Endothelial cell of umbilical vein (primary cell): ENCODE results near the gene UNCX. TPM values are rescaled to one million over a fixed set of nuclear protein-coding genes. Genes with fewer than 3 reads are reported as not detected.
"Not testable (repeated sequence)": the region's sequence is repeated elsewhere in the genome, so short reads cannot be mapped to it uniquely, and the experiment has no call there.

ENCODE experiments used
- BruUV-seq: library from RNA; stranded (reverse); fragments of 400-500 nt; replicated peaks from 2 replicates; lab custom pipeline; 2021; lab: Mats Ljungman, UMichigan
- CTCF ChIA-PET: fragments of 300-600, 350-600 bp; sonication (Branson Sonifier 250); formaldehyde crosslinking; loops from one replicate; lab custom pipeline; 2021; ENCODE audit warnings: antibody characterized with exemption, inconsistent platforms; lab: Charles Lee
- POLR2A ChIA-PET: fragments of 300-600, 350-600 bp; sonication (Branson Sonifier 250); formaldehyde crosslinking; loops from one replicate; lab custom pipeline; 2021; ENCODE audit warnings: antibody characterized with exemption, inconsistent platforms; lab: Charles Lee
- DNase-seq: peaks from one replicate; pipeline ENCODE4 v3.0.0-alpha.2; 2011; ENCODE audit warnings: low read depth, low spot score
- FAIRE-seq: peaks from 2 replicates; lab custom pipeline; 2011; peaks lifted over from hg19 to GRCh38; lab: Jason Lieb, UNC
- H2AFZ ChIP-seq: 2 replicates; pipeline ENCODE4 v1.6.0; 2012; ENCODE audit warnings: low read depth, low read length, control low read depth, inconsistent platforms
- H3K27ac ChIP-seq: 2 replicates; pipeline ENCODE4 v1.5.1; 2011; ENCODE audit warnings: low read depth, mild to moderate bottlenecking, control low read depth, low read length, moderate library complexity; ENCODE audit not compliant: insufficient read depth
- H3K27me3 ChIP-seq, 2 experiments: 2 replicates each; pipeline versions ENCODE4 v1.6.0 to v1.6.1; 2011; ENCODE audit warnings: low read length in 2 of 2, mixed read lengths in 1 of 2; ENCODE audit not compliant: control insufficient read depth in 2 of 2, insufficient read depth in 2 of 2
- H3K36me3 ChIP-seq, 2 experiments: 2 replicates in 1 of 2; 3 replicates in 1 of 2; pipeline ENCODE4 v1.5.1; 2011; ENCODE audit warnings: low read length in 2 of 2, mild to moderate bottlenecking in 1 of 2, moderate library complexity in 1 of 2; ENCODE audit not compliant: control insufficient read depth in 2 of 2, insufficient read depth in 2 of 2; ENCODE audit errors: extremely low read depth in 1 of 2
- H3K4me1 ChIP-seq: 3 replicates; pipeline ENCODE4 v1.5.1; 2011; ENCODE audit warnings: mild to moderate bottlenecking, low read length; ENCODE audit not compliant: control insufficient read depth, insufficient read depth; ENCODE audit errors: extremely low read depth
- H3K4me2 ChIP-seq: 2 replicates; pipeline ENCODE4 v1.6.1; 2011; ENCODE audit warnings: low read length, control low read depth, mixed read lengths; ENCODE audit not compliant: insufficient read depth
- H3K4me3 ChIP-seq, 3 experiments: fragments of 200-600 bp in 1 of 3; sonication (generic), shearing (Covaris generic) in 1 of 3; replicated peaks in 1 of 3; 2 replicates each; pipeline ENCODE4 v1.5.1; 2011 to 2016; ENCODE audit warnings: control low read depth in 3 of 3, low read length in 3 of 3, mild to moderate bottlenecking in 2 of 3, inconsistent platforms in 1 of 3, low read depth in 1 of 3, moderate library complexity in 1 of 3; ENCODE audit not compliant: insufficient read depth in 1 of 3
- H3K79me2 ChIP-seq: 2 replicates; pipeline ENCODE4 v1.6.0; 2012; ENCODE audit warnings: low read length, inconsistent platforms; ENCODE audit not compliant: control insufficient read depth, insufficient read depth
- H3K9ac ChIP-seq: replicated peaks from 2 replicates; pipeline ENCODE3; 2011; ENCODE audit warnings: low read length, control low read depth; ENCODE audit not compliant: insufficient read depth; ENCODE audit errors: extremely low read depth
- H3K9me1 ChIP-seq: replicated peaks from 3 replicates; pipeline ENCODE4 v1.6.0; 2011; ENCODE audit warnings: mild to moderate bottlenecking, low read length; ENCODE audit not compliant: control insufficient read depth, insufficient read depth; ENCODE audit errors: extremely low read depth
- H3K9me3 ChIP-seq: replicated peaks from 2 replicates; pipeline ENCODE4 v1.5.1; 2012; ENCODE audit warnings: low read length, inconsistent platforms; ENCODE audit not compliant: control insufficient read depth, insufficient read depth
- H4K20me1 ChIP-seq: replicated peaks from 2 replicates; pipeline ENCODE3; 2011; ENCODE audit warnings: mild to moderate bottlenecking, low read length; ENCODE audit not compliant: control insufficient read depth, insufficient read depth; ENCODE audit errors: extremely low read depth
- CTCF ChIP-seq, 2 donors: IDR thresholded peaks; 1 replicate in 1 of 2; 2 replicates in 1 of 2; pipeline ENCODE4 v1.5.1; 2011; ENCODE audit warnings: low read length in 2 of 2, mild to moderate bottlenecking in 2 of 2, moderate library complexity in 2 of 2, control low read depth in 1 of 2, inconsistent platforms in 1 of 2, low read depth in 1 of 2; ENCODE audit not compliant: insufficient read depth in 1 of 2; ENCODE audit errors: extremely low read depth in 1 of 2
- EZH2 ChIP-seq: IDR thresholded peaks from 2 replicates; pipeline ENCODE4 v1.6.1; 2012; ENCODE audit warnings: borderline replicate concordance, low read depth, mild to moderate bottlenecking, moderate library complexity, low read length, inconsistent platforms; ENCODE audit not compliant: severe bottlenecking
- FOS ChIP-seq: IDR thresholded peaks from 2 replicates; pipeline ENCODE4 v1.6.1; 2011; ENCODE audit warnings: mild to moderate bottlenecking, low read length, moderate library complexity, borderline replicate concordance; ENCODE audit not compliant: insufficient read depth
- GATA2 ChIP-seq: IDR thresholded peaks from 2 replicates; pipeline ENCODE4 v1.7.0; 2011; ENCODE audit warnings: low read depth, mild to moderate bottlenecking, moderate library complexity, mixed read lengths, low read length; ENCODE audit not compliant: insufficient read length, insufficient read depth
- JUN ChIP-seq: IDR thresholded peaks from 2 replicates; pipeline ENCODE4 v1.6.1; 2011; ENCODE audit warnings: borderline replicate concordance, low read depth; ENCODE audit not compliant: insufficient read length, insufficient read depth
- MYC ChIP-seq: IDR thresholded peaks from one replicate; pipeline ENCODE4 v1.6.1; 2011; ENCODE audit warnings: mild to moderate bottlenecking, low read depth, low read length
- POLR2A ChIP-seq: IDR thresholded peaks from 2 replicates; pipeline ENCODE4 v1.6.1; 2012; ENCODE audit warnings: low read depth, mild to moderate bottlenecking, control low read depth, low read length
- POLR2AphosphoS5 ChIP-seq: IDR thresholded peaks from 2 replicates; pipeline ENCODE4 v1.6.1; 2012; ENCODE audit warnings: low read depth, mild to moderate bottlenecking, control low read depth, low read length, moderate library complexity; ENCODE audit not compliant: insufficient read depth
- dilution Hi-C: fragments of 300-500 bp; cut with MboI; formaldehyde crosslinking; loops from one replicate; pipeline ENCODE4 v1.15.0; 2019; ENCODE audit warnings: low sequenced_read_pairs; ENCODE audit not compliant: extremely low pct_ligation_motif_present
- intact Hi-C: fragments of 100-400 bp; cut with micrococcal nuclease; formaldehyde crosslinking; loops from one replicate; pipeline ENCODE4 v1.10.0; 2022
- polyA plus RNA-seq, 4 experiments: library from polyadenylated mRNA; depleted of rRNA in 3 of 4; stranded (reverse) in 3 of 4; unstranded in 1 of 4; fragments of >200 nt; gene quantifications; 2 replicates each; pipeline versions ENCODE4 v1.2.1 to v1.2.3, GENCODE V29; 2011 to 2012; ENCODE audit warnings: missing spikeins in 1 of 4
- total RNA-seq: library from RNA; stranded (reverse); gene quantifications from 2 replicates; pipeline ENCODE4 v1.2.3, GENCODE V29; 2021
- TF ChIP-seq, protein P1 (sequence below): IDR thresholded peaks from 2 replicates; pipeline ENCODE4 v1.6.1; 2011; ENCODE audit not compliant: insufficient read depth, insufficient read length

UNCX gene
- total and polyA plus RNA-seq, 2 donors (not counting 3 experiments of a cell fraction or from before 2014, with no cell fraction given): not detected

- Histone ChIP-seq H3K9ac (no peak overlapping the region), H3K4me1 (no peaks in the 10 kb centered on the region), H3K79me2 (no peaks in the 10 kb centered on the region), H3K9me1 (no peaks in the 10 kb centered on the region), H3K36me3 (no peaks in the 10 kb centered on the region), H3K4me3 (no peak overlapping the region), H3K4me2 (no peak overlapping the region), H2AFZ (no peak overlapping the region), H3K9me3 (no peaks in the 10 kb centered on the region), H3K27ac (no peak overlapping the region), H3K27me3 (peaks cover 7% of the 10 kb centered on the region in 2 experiments), H4K20me1 (no peaks in the 10 kb centered on the region)
- BruUV-seq: no TSS peak
- dilution Hi-C loops (no loop called here), intact Hi-C loops (no loop called here)
- POLR2A ChIA-PET: no interaction called here
- CTCF ChIA-PET: interaction anchor here (0.9 to 1.8 kb wide), 5 partner anchors 10 to 228 kb away, joined by 3 to 7 read pairs (median 4); no protein-coding TSS in a partner anchor
- FAIRE-seq (no peak), DNase-seq (no peak)
- TF ChIP-seq, protein P1, sequence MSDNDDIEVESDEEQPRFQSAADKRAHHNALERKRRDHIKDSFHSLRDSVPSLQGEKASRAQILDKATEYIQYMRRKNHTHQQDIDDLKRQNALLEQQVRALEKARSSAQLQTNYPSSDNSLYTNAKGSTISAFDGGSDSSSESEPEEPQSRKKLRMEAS: no peak
- TF ChIP-seq POLR2A (no peak), JUN (no peak), MYC (no peak), POLR2AphosphoS5 (no peak), GATA2 (no peak), FOS (no peak), CTCF (IDR thresholded peaks at IDR 0.05; ENCODE audit: extremely low read depth in 1 of 2, insufficient read depth in 1 of 2, low read depth in 1 of 2, low read length in 2 of 2) (no peak), EZH2 (no peak)
Observed at GRCh38 chr7:1204460-1205140, 28.1 kb upstream of the UNCX start.

DNA sequence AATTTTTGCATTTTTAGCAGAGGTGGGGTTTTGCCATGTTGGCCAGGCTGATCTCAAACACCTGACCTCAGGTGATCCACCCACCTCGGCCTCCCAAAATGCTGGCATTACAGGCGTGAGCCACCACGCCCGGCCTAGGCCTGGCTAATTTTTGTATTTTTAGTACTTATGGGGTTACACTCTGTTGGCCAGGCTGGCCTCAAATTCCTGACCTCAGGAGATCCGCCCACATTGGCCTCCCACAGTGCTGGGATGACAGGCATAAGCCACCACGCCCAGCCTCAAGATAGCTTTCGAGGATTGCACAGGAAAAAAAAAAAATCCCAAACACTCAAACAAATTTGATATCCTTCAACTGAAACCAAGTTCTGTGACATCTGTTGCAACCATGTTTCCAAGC, 26.9 kb upstream of the UNCX start:
- H3K9ac ChIP-seq, BruUV-seq, H2AFZ ChIP-seq, H3K4me1 ChIP-seq, DNase-seq, H3K9me1 ChIP-seq, POLR2A ChIA-PET, FAIRE-seq, H3K4me3 ChIP-seq, H3K36me3 ChIP-seq, H3K9me3 ChIP-seq, intact Hi-C loops, dilution Hi-C loops, H3K79me2 ChIP-seq, H4K20me1 ChIP-seq, H3K4me2 ChIP-seq, H3K27ac ChIP-seq: not testable (repeated sequence)
- H3K27me3 ChIP-seq: peaks cover 14% of the 10 kb centered on the region in 2 experiments
- CTCF ChIA-PET: interaction anchor here (1.2 to 1.8 kb wide), 4 partner anchors 9 to 227 kb away, joined by 3 to 7 read pairs (median 5); no protein-coding TSS in a partner anchor
